Stimulated activated CD4-positive, alpha-beta T cell treated with anti-CD3 and anti-CD28 coated beads, Interleukin-12 subunit alpha, Interleukin-12 subunit beta, amount 100 ng/mL, for 4 hours (primary cell): Measurements from ENCODE around the gene GPR3.
A peak's percentile ranks its signal among the peaks of the same experiment; 100 is the strongest.

Source experiments
- DNase-seq: peaks from one replicate; pipeline ENCODE4 v3.0.0-alpha.2; 2020

Gene GPR3, protein sequence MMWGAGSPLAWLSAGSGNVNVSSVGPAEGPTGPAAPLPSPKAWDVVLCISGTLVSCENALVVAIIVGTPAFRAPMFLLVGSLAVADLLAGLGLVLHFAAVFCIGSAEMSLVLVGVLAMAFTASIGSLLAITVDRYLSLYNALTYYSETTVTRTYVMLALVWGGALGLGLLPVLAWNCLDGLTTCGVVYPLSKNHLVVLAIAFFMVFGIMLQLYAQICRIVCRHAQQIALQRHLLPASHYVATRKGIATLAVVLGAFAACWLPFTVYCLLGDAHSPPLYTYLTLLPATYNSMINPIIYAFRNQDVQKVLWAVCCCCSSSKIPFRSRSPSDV

DNA sequence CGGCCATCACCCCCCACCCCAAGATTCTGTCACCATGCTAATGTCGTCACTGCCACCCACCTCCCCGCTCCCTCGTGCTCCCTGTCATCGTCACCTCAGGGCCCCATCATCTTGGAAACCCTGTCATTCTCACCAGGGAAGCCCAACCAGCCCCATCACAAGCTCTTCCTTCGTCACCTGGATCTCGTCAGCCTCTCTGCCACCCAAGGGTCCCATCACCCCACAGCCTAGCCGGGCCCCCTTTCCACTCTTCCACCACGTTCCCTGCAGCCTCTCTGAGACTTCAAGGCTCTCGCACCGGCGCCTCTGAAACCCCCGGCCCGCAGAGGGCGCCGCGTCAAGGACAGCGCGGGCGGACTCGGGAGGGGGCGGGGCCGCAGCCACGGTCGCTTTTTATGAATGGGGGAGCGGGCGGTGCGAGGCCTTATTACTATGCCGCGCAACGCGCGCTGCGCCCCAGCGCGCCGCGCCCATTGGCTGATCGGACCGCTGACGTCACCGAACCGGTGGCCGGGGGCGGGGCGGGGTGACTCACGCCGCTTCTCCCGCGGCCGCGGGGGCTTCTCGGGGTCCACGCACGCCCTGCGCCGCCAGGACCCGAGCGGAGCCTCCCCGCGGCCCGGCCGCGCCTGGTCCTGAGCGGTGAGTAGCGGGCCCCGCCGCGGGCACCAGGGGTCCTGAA, at the start of gene GPR3:
TSS of gene GPR3 (plus strand) at position 527 of the 682 bp plus-strand sequence. CDS start 1,177 bp downstream, outside the sequence.
- DNase-seq = peak; percentile 94

- peak; percentile 57 for DNase-seq
These were observed 49.4 kb upstream of the GPR3 start for GRCh38 chr1:27342778-27343638.

DNA sequence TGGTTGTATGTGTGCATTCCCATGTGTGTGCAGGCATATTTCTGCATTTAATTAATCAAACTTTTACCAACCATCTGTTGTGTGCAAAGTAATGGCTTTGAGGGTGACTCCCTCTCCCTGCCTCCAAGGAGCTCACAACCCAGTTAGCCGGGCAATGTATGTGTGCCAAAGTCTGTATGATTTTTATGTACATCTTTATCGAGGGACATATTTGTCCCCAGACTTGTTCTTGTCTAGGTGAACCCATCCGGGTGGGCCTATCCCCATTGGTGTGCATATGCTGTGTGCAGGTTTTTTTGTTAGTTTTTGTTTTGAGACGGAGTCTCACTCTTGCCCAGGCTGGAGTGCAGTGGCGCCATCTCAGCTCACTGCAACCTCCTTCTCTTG, 48.8 kb upstream of the GPR3 start:
- no peak for DNase-seq

GRCh38 chr1:27345272-27345671, 47.1 kb upstream of the GPR3 start:
- no peak for DNase-seq

GRCh38 chr1:27346357-27346756, 46.1 kb upstream of the GPR3 start:
- DNase-seq = no peak

- DNase-seq = no peak
These were observed 45.3 kb upstream of the GPR3 start for GRCh38 chr1:27346991-27347624.

DNA sequence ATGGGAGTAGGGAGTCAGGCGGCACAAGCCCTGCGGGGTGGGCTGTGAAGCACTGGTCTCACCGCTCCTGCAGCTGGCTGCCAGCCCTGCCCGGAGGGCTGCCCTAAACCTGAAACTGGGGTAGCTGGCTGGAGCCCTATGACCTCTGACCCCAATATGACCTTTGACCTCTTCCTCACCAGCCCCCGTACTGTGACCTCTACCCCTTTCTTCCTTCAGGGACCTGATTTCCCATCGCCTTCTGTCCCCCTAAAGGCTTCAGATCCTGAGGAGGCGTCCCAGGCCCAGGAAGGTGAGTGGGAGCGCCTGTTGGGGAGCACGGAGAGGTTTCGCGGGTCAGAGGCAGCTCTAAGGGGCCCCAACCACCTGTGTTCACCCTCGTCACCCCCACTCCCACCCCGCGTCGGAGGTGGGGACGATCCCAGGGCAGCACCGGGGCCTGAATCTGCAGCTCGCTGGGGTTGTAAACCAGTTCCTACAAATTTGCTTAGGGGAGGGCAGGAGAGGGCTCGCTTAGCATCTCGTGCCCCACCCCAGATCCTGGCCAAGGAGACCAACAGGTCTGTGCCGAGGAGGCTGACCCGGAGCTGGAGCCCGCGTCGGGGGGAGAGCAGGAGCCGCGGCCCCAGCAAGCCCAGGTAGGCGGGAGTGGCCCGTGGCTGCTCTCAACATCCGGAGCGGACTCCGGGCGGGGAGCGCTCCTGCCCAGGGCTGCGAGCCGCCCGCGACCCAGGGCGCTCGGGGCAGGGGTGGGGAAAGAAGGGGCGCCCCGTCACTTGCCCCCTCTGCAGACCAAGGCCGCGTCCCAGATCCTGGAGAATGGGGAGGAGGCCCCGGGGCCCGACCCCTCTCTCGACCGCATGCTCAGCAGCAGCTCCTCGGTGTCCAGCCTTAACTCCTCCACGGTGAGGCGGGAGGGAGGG, 43.3 kb upstream of the GPR3 start:
- no peak for DNase-seq

GRCh38 chr1:27349784-27350662, 42.4 kb upstream of the GPR3 start:
- DNase-seq = no peak

GRCh38 chr1:27350663-27351540, 41.5 kb upstream of the GPR3 start:
- DNase-seq = no peak

GRCh38 chr1:27351541-27352107, 40.8 kb upstream of the GPR3 start:
- no peak for DNase-seq

- DNase-seq = no peak
These were observed 39.3 kb upstream of the GPR3 start for GRCh38 chr1:27353166-27353565.

- no peak for DNase-seq
These were observed 38.8 kb upstream of the GPR3 start for GRCh38 chr1:27353629-27354028.

- DNase-seq = no peak
These were observed 36.7 kb upstream of the GPR3 start for GRCh38 chr1:27355683-27356082.

DNA sequence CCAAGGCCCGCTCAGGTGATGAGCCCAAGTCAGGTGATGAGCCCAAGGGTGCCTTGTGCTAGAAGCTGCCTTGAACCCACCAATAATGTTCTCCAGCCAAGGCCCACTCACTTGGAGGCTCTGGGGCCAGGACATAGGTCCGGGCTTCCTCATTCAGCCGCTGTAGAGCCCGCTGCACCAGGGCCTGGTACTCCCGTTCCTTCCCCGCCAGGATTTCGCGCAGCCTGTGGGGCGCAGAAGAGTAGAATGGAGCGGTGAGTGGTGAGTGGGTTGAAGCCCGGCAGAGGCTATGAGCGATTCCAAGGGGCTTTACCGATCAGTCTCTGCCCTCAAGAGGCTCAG, 36.2 kb upstream of the GPR3 start:
- DNase-seq = no peak

GRCh38 chr1:27356619-27357280, 35.7 kb upstream of the GPR3 start:
- peak; percentile 43 for DNase-seq

DNA sequence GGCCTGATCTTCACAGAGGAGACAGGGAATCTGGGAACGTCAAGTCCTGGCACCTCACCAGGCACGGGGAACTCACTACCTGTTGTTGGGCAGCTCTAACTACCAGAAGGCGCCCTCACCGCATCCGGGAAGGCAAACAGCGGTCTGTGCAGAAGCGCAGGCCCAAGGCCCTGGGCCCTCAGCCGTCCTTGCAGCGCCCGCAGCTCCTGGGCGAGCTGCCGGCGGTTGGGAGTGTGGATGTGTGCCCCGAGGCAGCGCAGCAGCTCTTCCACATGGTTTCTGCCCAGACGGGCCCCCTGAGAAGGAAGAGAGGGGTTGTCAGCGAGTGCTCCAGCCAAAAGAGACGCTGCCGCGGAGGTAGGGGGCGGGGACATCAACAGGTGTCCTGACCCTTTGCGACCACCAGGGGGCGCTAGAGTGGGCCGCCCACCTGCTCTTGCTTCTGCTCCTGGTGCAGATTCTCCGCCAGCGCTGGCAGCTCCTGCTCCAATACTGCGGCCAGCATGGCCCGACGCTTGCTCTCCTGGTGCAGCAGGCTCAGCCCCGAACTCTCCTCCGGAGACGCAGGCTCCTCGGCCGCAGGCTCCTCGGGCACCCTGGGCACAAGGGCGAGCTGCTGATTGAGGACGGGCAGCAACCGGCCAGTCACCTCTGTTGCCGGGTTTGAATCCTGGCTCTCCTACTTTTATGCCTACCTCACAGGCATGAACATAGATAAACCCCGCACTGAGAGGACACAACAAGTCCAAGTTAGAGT, 35.0 kb upstream of the GPR3 start:
- DNase-seq = peak; percentile 76

GRCh38 chr1:27358038-27358927, 34.1 kb upstream of the GPR3 start:
- no peak for DNase-seq
